ENCODE measurements around the gene PTPRZ1. TPM values are rescaled to one million over a fixed set of nuclear protein-coding genes. Genes with fewer than 3 reads are reported as not detected.

PTPRZ1 gene
- total RNA-seq, 1 donor from 2014 or later: 2.5 TPM

GRCh38 chr7:121985476-121986030, 112.6 kb downstream of the PTPRZ1 start:
- no peak for TF ChIP-seq CTCF (IDR thresholded peaks at IDR 0.05; ENCODE audit: unreplicated experiment)
- H3K36me3 Mint-ChIP-seq (ENCODE audit: low read depth, unreplicated experiment): no peaks in the 10 kb centered on the region

GRCh38 chr7:121992068-121992467, 119.1 kb downstream of the PTPRZ1 start:
- no peaks in the 10 kb centered on the region for H3K27me3 Mint-ChIP-seq (ENCODE audit: unreplicated experiment)
- DNase-seq (ENCODE audit: low spot score): no peak
- TF ChIP-seq CTCF (IDR thresholded peaks at IDR 0.05; ENCODE audit: unreplicated experiment): no peak
- no peaks in the 10 kb centered on the region for H3K4me1 Mint-ChIP-seq (ENCODE audit: unreplicated experiment)
- H3K9me3 Mint-ChIP-seq (ENCODE audit: unreplicated experiment): no peaks in the 10 kb centered on the region
- H3K36me3 Mint-ChIP-seq (ENCODE audit: low read depth, unreplicated experiment): no peaks in the 10 kb centered on the region
- H3K27ac Mint-ChIP-seq (ENCODE audit: unreplicated experiment): no peak overlapping the region
- H3K4me3 Mint-ChIP-seq (ENCODE audit: unreplicated experiment): no peak overlapping the region

More at GRCh38 chr7:121985476-121986030, 112.6 kb downstream of the PTPRZ1 start:
- no peak for DNase-seq (ENCODE audit: low spot score)
- H3K4me1 Mint-ChIP-seq (ENCODE audit: unreplicated experiment): no peaks in the 10 kb centered on the region
- H3K27ac Mint-ChIP-seq (ENCODE audit: unreplicated experiment): no peak overlapping the region
- H3K4me3 Mint-ChIP-seq (ENCODE audit: unreplicated experiment): no peak overlapping the region
- no peaks in the 10 kb centered on the region for H3K27me3 Mint-ChIP-seq (ENCODE audit: unreplicated experiment)
- no peaks in the 10 kb centered on the region for H3K9me3 Mint-ChIP-seq (ENCODE audit: unreplicated experiment)

GRCh38 chr7:121994625-121995410, 121.9 kb downstream of the PTPRZ1 start:
- peak; percentile 65 for DNase-seq (ENCODE audit: low spot score)
- no peak overlapping the region for H3K4me3 Mint-ChIP-seq (ENCODE audit: unreplicated experiment)
- H3K27ac Mint-ChIP-seq (ENCODE audit: unreplicated experiment): no peak overlapping the region
- no peaks in the 10 kb centered on the region for H3K36me3 Mint-ChIP-seq (ENCODE audit: low read depth, unreplicated experiment)
- H3K4me1 Mint-ChIP-seq (ENCODE audit: unreplicated experiment): no peaks in the 10 kb centered on the region
- no peaks in the 10 kb centered on the region for H3K9me3 Mint-ChIP-seq (ENCODE audit: unreplicated experiment)
- H3K27me3 Mint-ChIP-seq (ENCODE audit: unreplicated experiment): no peaks in the 10 kb centered on the region
- peak; percentile 89 for TF ChIP-seq CTCF (IDR thresholded peaks at IDR 0.05; ENCODE audit: unreplicated experiment)

- no peak overlapping the region for H3K27ac Mint-ChIP-seq (ENCODE audit: unreplicated experiment)
- peaks cover 3% of the 10 kb centered on the region for H3K27me3 Mint-ChIP-seq (ENCODE audit: unreplicated experiment)
- H3K4me1 Mint-ChIP-seq (ENCODE audit: unreplicated experiment): peaks cover 23% of the 10 kb centered on the region
- no peaks in the 10 kb centered on the region for H3K36me3 Mint-ChIP-seq (ENCODE audit: low read depth, unreplicated experiment)
- H3K4me3 Mint-ChIP-seq (ENCODE audit: unreplicated experiment): no peak overlapping the region
- DNase-seq (ENCODE audit: low spot score): no peak
- H3K9me3 Mint-ChIP-seq (ENCODE audit: unreplicated experiment): no peaks in the 10 kb centered on the region
- TF ChIP-seq CTCF (IDR thresholded peaks at IDR 0.05; ENCODE audit: unreplicated experiment): no peak
Observed at GRCh38 chr7:122006687-122007086, 133.7 kb downstream of the PTPRZ1 start.

- Mint-ChIP-seq H3K27ac (ENCODE audit: unreplicated experiment) (no peak overlapping the region), H3K9me3 (ENCODE audit: unreplicated experiment) (no peaks in the 10 kb centered on the region), H3K27me3 (ENCODE audit: unreplicated experiment) (peaks cover 3% of the 10 kb centered on the region), H3K36me3 (ENCODE audit: low read depth, unreplicated experiment) (no peaks in the 10 kb centered on the region), H3K4me3 (ENCODE audit: unreplicated experiment) (no peak overlapping the region), H3K4me1 (ENCODE audit: unreplicated experiment) (peaks cover 23% of the 10 kb centered on the region)
- TF ChIP-seq CTCF (IDR thresholded peaks at IDR 0.05; ENCODE audit: unreplicated experiment): no peak
- no peak for DNase-seq (ENCODE audit: low spot score)
Observed at GRCh38 chr7:122010116-122010515, 137.2 kb downstream of the PTPRZ1 start.
